Stomach smooth muscle (tissue), 2 donors: ENCODE measurements around the gene MYLK.

ENCODE experiments used
- H3K27ac ChIP-seq: one replicate; pipeline ENCODE4 v1.7.0; 2013; ENCODE audit warnings: mild to moderate bottlenecking, low read length, inconsistent platforms
- H3K27me3 ChIP-seq, 2 donors: one replicate each; pipeline ENCODE4 v1.7.0; 2013; ENCODE audit warnings: low read length in 2 of 2; ENCODE audit not compliant: insufficient read depth in 2 of 2, control insufficient read depth in 1 of 2
- H3K36me3 ChIP-seq, 2 donors: one replicate each; pipeline ENCODE4 v1.7.0; 2013; ENCODE audit warnings: low read length in 2 of 2; ENCODE audit not compliant: control insufficient read depth in 2 of 2, insufficient read depth in 2 of 2
- H3K4me1 ChIP-seq: one replicate; pipeline ENCODE4 v1.7.0; 2013; ENCODE audit warnings: low read length; ENCODE audit not compliant: control insufficient read depth, insufficient read depth
- H3K4me3 ChIP-seq, 2 donors: one replicate each; pipeline ENCODE4 v1.7.0; 2013; ENCODE audit warnings: low read length in 2 of 2
- H3K9ac ChIP-seq, 2 donors: one replicate each; pipeline ENCODE4 v1.7.0; 2013; ENCODE audit warnings: low read length in 2 of 2, mild to moderate bottlenecking in 1 of 2
- H3K9me3 ChIP-seq, 2 donors: one replicate each; pipeline ENCODE4 v1.7.0; 2013; ENCODE audit warnings: low read length in 2 of 2; ENCODE audit not compliant: control insufficient read depth in 2 of 2
- donor health status: healthy.
- donor health status: Pancreatic carcinoma.

The MYLK gene

GRCh38 chr3:123853686-123854372 is 30.3 kb downstream of the MYLK start:
- H3K4me3 ChIP-seq, result no peak overlapping the region
- no peaks in the 10 kb centered on the region for H3K27me3 ChIP-seq
- no peak overlapping the region for H3K9ac ChIP-seq
- H3K36me3 ChIP-seq, result no peaks in the 10 kb centered on the region
- H3K9me3 ChIP-seq, result peaks cover 0 to 3% of the 10 kb centered on the region in 2 donors
- no peaks in the 10 kb centered on the region for H3K4me1 ChIP-seq
- no peak overlapping the region for H3K27ac ChIP-seq

GRCh38 chr3:123847209-123847608 is 36.9 kb downstream of the MYLK start:
- no peaks in the 10 kb centered on the region for H3K4me1 ChIP-seq
- H3K27me3 ChIP-seq, result no peaks in the 10 kb centered on the region
- H3K9me3 ChIP-seq, result peaks cover 10 to 12% of the 10 kb centered on the region in 2 donors
- H3K4me3 ChIP-seq, result no peak overlapping the region
- H3K9ac ChIP-seq, result no peak overlapping the region
- H3K36me3 ChIP-seq, result no peaks in the 10 kb centered on the region
- H3K27ac ChIP-seq, result no peak overlapping the region

- no peaks in the 10 kb centered on the region for H3K27me3 ChIP-seq
- no peaks in the 10 kb centered on the region for H3K36me3 ChIP-seq
- no peaks in the 10 kb centered on the region for H3K4me1 ChIP-seq
- no peak overlapping the region for H3K4me3 ChIP-seq
- no peak overlapping the region for H3K9ac ChIP-seq
- peaks cover 12 to 13% of the 10 kb centered on the region in 2 donors for H3K9me3 ChIP-seq
- H3K27ac ChIP-seq, result no peak overlapping the region
Measured at GRCh38 chr3:123843668-123844067, 40.5 kb downstream of the MYLK start.

- H3K9me3 ChIP-seq, result peaks cover 9 to 10% of the 10 kb centered on the region in 2 donors
- H3K36me3 ChIP-seq, result no peaks in the 10 kb centered on the region
- no peak overlapping the region for H3K27ac ChIP-seq
- no peaks in the 10 kb centered on the region for H3K4me1 ChIP-seq
- no peak overlapping the region for H3K4me3 ChIP-seq
- no peaks in the 10 kb centered on the region for H3K27me3 ChIP-seq
- no peak overlapping the region for H3K9ac ChIP-seq
Measured at GRCh38 chr3:123842711-123843110, 41.4 kb downstream of the MYLK start.

- H3K27me3 ChIP-seq, result no peaks in the 10 kb centered on the region
- H3K27ac ChIP-seq, result no peak overlapping the region
- H3K4me1 ChIP-seq, result no peaks in the 10 kb centered on the region
- no peaks in the 10 kb centered on the region for H3K36me3 ChIP-seq
- H3K9ac ChIP-seq, result no peak overlapping the region
- H3K4me3 ChIP-seq, result no peak overlapping the region
- peaks cover 9% of the 10 kb centered on the region in 2 donors for H3K9me3 ChIP-seq
Measured at GRCh38 chr3:123841476-123842238, 42.5 kb downstream of the MYLK start.

GRCh38 chr3:123840961-123841360 is 43.2 kb downstream of the MYLK start:
- Histone ChIP-seq H3K4me1 (no peaks in the 10 kb centered on the region), H3K27ac (no peak overlapping the region), H3K9ac (no peak overlapping the region), H3K36me3 (no peaks in the 10 kb centered on the region), H3K4me3 (no peak overlapping the region), H3K27me3 (no peaks in the 10 kb centered on the region), H3K9me3 (peaks cover 9% of the 10 kb centered on the region in 2 donors)

GRCh38 chr3:123837858-123838257 is 46.3 kb downstream of the MYLK start:
- no peak overlapping the region for H3K9ac ChIP-seq
- no peaks in the 10 kb centered on the region for H3K27me3 ChIP-seq
- H3K4me1 ChIP-seq, result no peaks in the 10 kb centered on the region
- no peaks in the 10 kb centered on the region for H3K36me3 ChIP-seq
- H3K4me3 ChIP-seq, result no peak overlapping the region
- H3K27ac ChIP-seq, result no peak overlapping the region
- H3K9me3 ChIP-seq, result peaks cover 5 to 9% of the 10 kb centered on the region in 2 donors

- Histone ChIP-seq H3K27me3 (no peaks in the 10 kb centered on the region), H3K27ac (no peak overlapping the region), H3K4me1 (peaks cover 4% of the 10 kb centered on the region), H3K9me3 (peaks cover 0 to 2% of the 10 kb centered on the region in 2 donors), H3K9ac (no peak overlapping the region), H3K36me3 (peaks cover 0 to 3% of the 10 kb centered on the region in 2 donors), H3K4me3 (no peak overlapping the region)
Measured at GRCh38 chr3:123834631-123835030, 49.5 kb downstream of the MYLK start.

- no peak overlapping the region for H3K27ac ChIP-seq
- H3K4me3 ChIP-seq, result no peak overlapping the region
- peaks cover 4% of the 10 kb centered on the region for H3K4me1 ChIP-seq
- no peaks in the 10 kb centered on the region for H3K27me3 ChIP-seq
- H3K9me3 ChIP-seq, result peaks cover 0 to 2% of the 10 kb centered on the region in 2 donors
- H3K36me3 ChIP-seq, result peaks cover 0 to 3% of the 10 kb centered on the region in 2 donors
- no peak overlapping the region for H3K9ac ChIP-seq
Measured at GRCh38 chr3:123833398-123833785, 50.7 kb downstream of the MYLK start.

- peaks cover 4% of the 10 kb centered on the region for H3K4me1 ChIP-seq
- peaks cover 0 to 5% of the 10 kb centered on the region in 2 donors for H3K36me3 ChIP-seq
- no peak overlapping the region for H3K9ac ChIP-seq
- peaks cover 0 to 2% of the 10 kb centered on the region in 2 donors for H3K9me3 ChIP-seq
- H3K27ac ChIP-seq, result no peak overlapping the region
- no peaks in the 10 kb centered on the region for H3K27me3 ChIP-seq
- no peak overlapping the region for H3K4me3 ChIP-seq
Measured at GRCh38 chr3:123832692-123833397, 51.3 kb downstream of the MYLK start.
